Endothelial cell of umbilical vein (primary cell): ENCODE measurements around the gene PLAAT2. TPM values are rescaled to one million over a fixed set of nuclear protein-coding genes. Genes with fewer than 3 reads are reported as not detected.

ENCODE experiments used
- BruUV-seq: library from RNA; stranded (reverse); fragments of 400-500 nt; replicated peaks from 2 replicates; lab custom pipeline; 2021; lab: Mats Ljungman, UMichigan
- CTCF ChIA-PET: fragments of 300-600, 350-600 bp; sonication (Branson Sonifier 250); formaldehyde crosslinking; loops from one replicate; lab custom pipeline; 2021; ENCODE audit warnings: antibody characterized with exemption, inconsistent platforms; lab: Charles Lee
- POLR2A ChIA-PET: fragments of 300-600, 350-600 bp; sonication (Branson Sonifier 250); formaldehyde crosslinking; loops from one replicate; lab custom pipeline; 2021; ENCODE audit warnings: antibody characterized with exemption, inconsistent platforms; lab: Charles Lee
- DNase-seq: peaks from one replicate; pipeline ENCODE4 v3.0.0-alpha.2; 2011; ENCODE audit warnings: low read depth, low spot score
- FAIRE-seq: peaks from 2 replicates; lab custom pipeline; 2011; peaks lifted over from hg19 to GRCh38; lab: Jason Lieb, UNC
- H2AFZ ChIP-seq: 2 replicates; pipeline ENCODE4 v1.6.0; 2012; ENCODE audit warnings: low read depth, low read length, control low read depth, inconsistent platforms
- H3K27ac ChIP-seq: 2 replicates; pipeline ENCODE4 v1.5.1; 2011; ENCODE audit warnings: low read depth, mild to moderate bottlenecking, control low read depth, low read length, moderate library complexity; ENCODE audit not compliant: insufficient read depth
- H3K27me3 ChIP-seq, 2 experiments: 2 replicates each; pipeline versions ENCODE4 v1.6.0 to v1.6.1; 2011; ENCODE audit warnings: low read length in 2 of 2, mixed read lengths in 1 of 2; ENCODE audit not compliant: control insufficient read depth in 2 of 2, insufficient read depth in 2 of 2
- H3K36me3 ChIP-seq, 2 experiments: 2 replicates in 1 of 2; 3 replicates in 1 of 2; pipeline ENCODE4 v1.5.1; 2011; ENCODE audit warnings: low read length in 2 of 2, mild to moderate bottlenecking in 1 of 2, moderate library complexity in 1 of 2; ENCODE audit not compliant: control insufficient read depth in 2 of 2, insufficient read depth in 2 of 2; ENCODE audit errors: extremely low read depth in 1 of 2
- H3K4me1 ChIP-seq: 3 replicates; pipeline ENCODE4 v1.5.1; 2011; ENCODE audit warnings: mild to moderate bottlenecking, low read length; ENCODE audit not compliant: control insufficient read depth, insufficient read depth; ENCODE audit errors: extremely low read depth
- H3K4me2 ChIP-seq: 2 replicates; pipeline ENCODE4 v1.6.1; 2011; ENCODE audit warnings: low read length, control low read depth, mixed read lengths; ENCODE audit not compliant: insufficient read depth
- H3K4me3 ChIP-seq, 3 experiments: fragments of 200-600 bp in 1 of 3; sonication (generic), shearing (Covaris generic) in 1 of 3; replicated peaks in 1 of 3; 2 replicates each; pipeline ENCODE4 v1.5.1; 2011 to 2016; ENCODE audit warnings: control low read depth in 3 of 3, low read length in 3 of 3, mild to moderate bottlenecking in 2 of 3, inconsistent platforms in 1 of 3, low read depth in 1 of 3, moderate library complexity in 1 of 3; ENCODE audit not compliant: insufficient read depth in 1 of 3
- H3K79me2 ChIP-seq: 2 replicates; pipeline ENCODE4 v1.6.0; 2012; ENCODE audit warnings: low read length, inconsistent platforms; ENCODE audit not compliant: control insufficient read depth, insufficient read depth
- H3K9ac ChIP-seq: replicated peaks from 2 replicates; pipeline ENCODE3; 2011; ENCODE audit warnings: low read length, control low read depth; ENCODE audit not compliant: insufficient read depth; ENCODE audit errors: extremely low read depth
- H3K9me1 ChIP-seq: replicated peaks from 3 replicates; pipeline ENCODE4 v1.6.0; 2011; ENCODE audit warnings: mild to moderate bottlenecking, low read length; ENCODE audit not compliant: control insufficient read depth, insufficient read depth; ENCODE audit errors: extremely low read depth
- H3K9me3 ChIP-seq: replicated peaks from 2 replicates; pipeline ENCODE4 v1.5.1; 2012; ENCODE audit warnings: low read length, inconsistent platforms; ENCODE audit not compliant: control insufficient read depth, insufficient read depth
- H4K20me1 ChIP-seq: replicated peaks from 2 replicates; pipeline ENCODE3; 2011; ENCODE audit warnings: mild to moderate bottlenecking, low read length; ENCODE audit not compliant: control insufficient read depth, insufficient read depth; ENCODE audit errors: extremely low read depth
- CTCF ChIP-seq, 2 donors: IDR thresholded peaks; 1 replicate in 1 of 2; 2 replicates in 1 of 2; pipeline ENCODE4 v1.5.1; 2011; ENCODE audit warnings: low read length in 2 of 2, mild to moderate bottlenecking in 2 of 2, moderate library complexity in 2 of 2, control low read depth in 1 of 2, inconsistent platforms in 1 of 2, low read depth in 1 of 2; ENCODE audit not compliant: insufficient read depth in 1 of 2; ENCODE audit errors: extremely low read depth in 1 of 2
- EZH2 ChIP-seq: IDR thresholded peaks from 2 replicates; pipeline ENCODE4 v1.6.1; 2012; ENCODE audit warnings: borderline replicate concordance, low read depth, mild to moderate bottlenecking, moderate library complexity, low read length, inconsistent platforms; ENCODE audit not compliant: severe bottlenecking
- FOS ChIP-seq: IDR thresholded peaks from 2 replicates; pipeline ENCODE4 v1.6.1; 2011; ENCODE audit warnings: mild to moderate bottlenecking, low read length, moderate library complexity, borderline replicate concordance; ENCODE audit not compliant: insufficient read depth
- GATA2 ChIP-seq: IDR thresholded peaks from 2 replicates; pipeline ENCODE4 v1.7.0; 2011; ENCODE audit warnings: low read depth, mild to moderate bottlenecking, moderate library complexity, mixed read lengths, low read length; ENCODE audit not compliant: insufficient read length, insufficient read depth
- POLR2A ChIP-seq: IDR thresholded peaks from 2 replicates; pipeline ENCODE4 v1.6.1; 2012; ENCODE audit warnings: low read depth, mild to moderate bottlenecking, control low read depth, low read length
- dilution Hi-C: fragments of 300-500 bp; cut with MboI; formaldehyde crosslinking; loops from one replicate; pipeline ENCODE4 v1.15.0; 2019; ENCODE audit warnings: low sequenced_read_pairs; ENCODE audit not compliant: extremely low pct_ligation_motif_present
- intact Hi-C: fragments of 100-400 bp; cut with micrococcal nuclease; formaldehyde crosslinking; loops from one replicate; pipeline ENCODE4 v1.10.0; 2022
- polyA plus RNA-seq, 4 experiments: library from polyadenylated mRNA; depleted of rRNA in 3 of 4; stranded (reverse) in 3 of 4; unstranded in 1 of 4; fragments of >200 nt; gene quantifications; 2 replicates each; pipeline versions ENCODE4 v1.2.1 to v1.2.3, GENCODE V29; 2011 to 2012; ENCODE audit warnings: missing spikeins in 1 of 4
- total RNA-seq: library from RNA; stranded (reverse); gene quantifications from 2 replicates; pipeline ENCODE4 v1.2.3, GENCODE V29; 2021
- TF ChIP-seq, protein P1 (sequence below): IDR thresholded peaks from 2 replicates; pipeline ENCODE4 v1.6.1; 2011; ENCODE audit not compliant: insufficient read depth, insufficient read length

The PLAAT2 gene
- total and polyA plus RNA-seq, 2 donors (not counting 3 experiments of a cell fraction or from before 2014, with no cell fraction given), result 0.40 TPM; not detected in 1

DNA sequence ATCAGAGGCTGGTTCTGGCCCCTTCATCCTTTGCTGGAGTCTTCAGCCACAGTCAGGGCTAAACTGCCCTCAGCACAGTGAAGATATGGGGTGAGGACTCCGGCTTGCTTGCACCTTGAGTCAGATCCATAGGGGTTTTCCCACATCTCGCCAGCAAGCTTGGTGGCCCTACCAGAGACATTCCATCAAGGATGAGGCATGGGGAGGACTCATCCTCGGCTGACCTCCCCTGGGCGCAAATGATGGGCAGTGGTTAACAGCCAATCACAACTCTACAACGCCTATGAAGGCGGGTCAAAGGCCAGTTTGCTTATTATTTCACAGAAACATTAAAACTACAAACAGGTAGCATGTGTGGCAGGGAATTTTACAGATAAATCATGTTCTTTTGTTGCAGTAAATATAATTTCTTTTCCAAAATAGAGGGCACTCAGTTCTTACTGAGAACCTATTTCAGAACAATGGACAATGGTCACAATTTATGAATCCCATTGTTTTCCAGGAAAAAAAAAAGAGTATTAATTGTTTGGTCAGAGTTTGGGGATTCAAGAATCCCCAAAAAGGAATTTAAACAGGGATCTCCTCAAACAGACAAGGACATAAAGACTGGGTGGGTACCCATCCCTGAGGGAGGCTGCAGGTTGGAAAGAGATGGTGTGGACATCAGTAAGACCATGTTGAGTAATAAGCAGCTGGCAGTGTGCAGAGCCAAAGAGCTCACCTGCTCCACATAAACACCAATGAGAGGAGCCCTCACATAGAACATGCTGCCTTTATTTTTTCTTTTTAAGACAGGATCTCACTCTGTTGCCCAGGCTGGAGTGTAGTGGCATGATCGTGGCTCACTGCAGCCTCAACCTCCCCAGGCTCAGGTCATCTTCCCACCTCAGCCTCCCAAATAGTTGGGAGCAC, 36.3 kb upstream of the PLAAT2 start:
- H3K9me3 ChIP-seq, result no peaks in the 10 kb centered on the region
- no peak for DNase-seq
- no peak for FAIRE-seq
- ChIA-PET POLR2A (no interaction called here), CTCF (no interaction called here)
- no peak overlapping the region for H3K9ac ChIP-seq
- H4K20me1 ChIP-seq, result no peaks in the 10 kb centered on the region
- dilution Hi-C loops, result no loop called here
- H2AFZ ChIP-seq, result no peak overlapping the region
- no peak overlapping the region for H3K4me3 ChIP-seq
- no peaks in the 10 kb centered on the region for H3K36me3 ChIP-seq
- H3K79me2 ChIP-seq, result no peaks in the 10 kb centered on the region
- no peak overlapping the region for H3K27ac ChIP-seq
- BruUV-seq, result no TSS peak
- TF ChIP-seq CTCF (IDR thresholded peaks at IDR 0.05; ENCODE audit: extremely low read depth in 1 of 2, insufficient read depth in 1 of 2, low read depth in 1 of 2, low read length in 2 of 2), result no peak
- no peak for TF ChIP-seq GATA2
- no peak for TF ChIP-seq EZH2
- TF ChIP-seq POLR2A, result no peak
- no peak for TF ChIP-seq FOS
- TF ChIP-seq, protein P1, sequence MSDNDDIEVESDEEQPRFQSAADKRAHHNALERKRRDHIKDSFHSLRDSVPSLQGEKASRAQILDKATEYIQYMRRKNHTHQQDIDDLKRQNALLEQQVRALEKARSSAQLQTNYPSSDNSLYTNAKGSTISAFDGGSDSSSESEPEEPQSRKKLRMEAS, result no peak
- H3K4me2 ChIP-seq, result no peak overlapping the region
- intact Hi-C loops, result no loop called here
- no peaks in the 10 kb centered on the region for H3K9me1 ChIP-seq
- H3K4me1 ChIP-seq, result no peaks in the 10 kb centered on the region
- H3K27me3 ChIP-seq, result no peaks in the 10 kb centered on the region
